Embryonic facial prominence (tissue), 1 donor: ENCODE results near the gene ZSCAN30.
A peak's percentile ranks its signal among the peaks of the same experiment; 100 is the strongest.

Source experiments
- DNase-seq: peaks from one replicate; pipeline ENCODE4 v3.0.0-alpha.2; 2016; ENCODE audit errors: extremely low spot score

ZSCAN30 gene

GRCh38 chr18:35278969-35279368 lies 11.1 kb downstream of the ZSCAN30 start:
- DNase-seq, result no peak

GRCh38 chr18:35278085-35278484 lies 11.9 kb downstream of the ZSCAN30 start:
- no peak for DNase-seq

DNA sequence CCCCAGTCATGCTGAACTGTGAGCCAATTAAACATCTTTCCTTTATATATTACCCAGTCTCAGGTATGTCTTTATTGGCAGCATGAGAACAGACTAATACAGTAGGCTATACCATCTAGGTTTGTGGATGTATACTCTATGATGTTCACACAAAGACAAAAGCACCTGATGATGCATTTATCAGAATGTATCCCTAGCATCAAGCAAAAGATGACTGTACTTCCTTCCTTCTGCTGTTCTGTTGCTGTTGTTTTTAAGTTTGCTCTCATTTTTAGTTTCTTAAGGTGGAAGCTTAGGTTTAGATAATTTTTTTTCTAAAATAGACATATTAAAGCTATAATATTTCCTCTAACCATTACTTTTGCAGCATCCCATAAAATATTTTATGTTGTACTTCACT lies 12.4 kb downstream of the ZSCAN30 start:
- DNase-seq, result no peak

DNA sequence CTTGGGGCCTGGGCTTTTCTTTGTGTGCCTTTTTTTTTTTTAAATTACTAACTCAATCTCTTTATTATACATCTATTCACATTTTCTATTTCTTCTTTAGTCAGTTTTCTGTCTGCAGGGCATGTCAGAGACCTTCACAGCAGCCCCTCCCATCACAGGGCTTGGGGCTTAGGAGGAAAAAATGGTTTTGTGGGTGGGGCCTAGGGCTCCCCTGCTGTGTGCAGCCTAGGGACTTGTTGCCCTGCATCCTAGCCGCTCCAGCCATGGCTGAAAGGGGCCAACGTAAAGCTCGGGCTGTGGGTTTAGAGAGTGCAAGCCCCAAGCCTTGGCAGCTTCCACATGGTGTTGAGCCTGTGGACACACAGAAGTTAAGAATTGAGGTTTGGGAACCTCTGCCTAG lies 13.8 kb downstream of the ZSCAN30 start:
- no peak for DNase-seq

DNA sequence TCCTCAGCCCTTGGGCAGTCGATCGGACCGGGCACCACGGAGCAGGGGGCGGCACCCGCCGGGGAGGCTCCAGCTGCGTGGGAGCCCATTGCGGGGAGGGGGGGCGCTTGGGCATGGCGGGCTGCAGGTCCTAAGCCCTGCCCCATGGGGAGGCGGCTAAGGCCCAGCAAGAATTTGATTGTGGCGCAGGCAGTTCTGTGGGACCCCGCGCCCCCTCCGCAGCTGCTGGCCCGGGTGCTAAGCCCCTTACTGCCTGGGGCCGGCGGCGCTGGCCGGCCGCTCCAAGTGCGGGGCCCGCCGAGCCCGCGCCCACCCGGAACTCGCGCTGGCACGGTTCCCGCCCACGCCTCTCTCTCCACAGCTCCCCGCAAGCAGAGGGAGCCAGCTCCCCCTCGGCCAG lies 18.4 kb downstream of the ZSCAN30 start:
- no peak for DNase-seq

- no peak for DNase-seq
Observed at GRCh38 chr18:35268821-35269220, 21.2 kb downstream of the ZSCAN30 start.

- DNase-seq, result no peak
Observed at GRCh38 chr18:35267809-35268208, 22.2 kb downstream of the ZSCAN30 start.

- peak; percentile 68 for DNase-seq
Observed at GRCh38 chr18:35267161-35267651, 22.8 kb downstream of the ZSCAN30 start.

DNA sequence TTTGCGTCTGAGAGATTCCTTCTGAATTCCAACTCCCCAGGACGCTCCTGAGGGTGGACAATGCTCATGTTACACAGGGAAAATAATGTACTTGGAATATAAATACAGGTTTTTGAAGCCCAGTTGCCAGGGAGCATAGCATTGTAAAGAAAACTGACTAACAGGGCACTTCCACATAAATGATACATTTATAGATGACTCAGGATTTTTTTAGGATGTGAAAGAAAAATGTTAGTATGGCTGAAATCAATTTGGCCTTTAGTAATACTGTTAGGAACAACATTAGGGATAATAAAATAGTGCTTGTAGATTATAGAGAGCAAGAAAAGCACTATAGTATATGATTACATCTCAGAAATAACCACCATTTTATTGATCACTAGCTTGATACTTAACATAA lies 25.6 kb downstream of the ZSCAN30 start:
- DNase-seq, result no peak

GRCh38 chr18:35256947-35257346 lies 33.1 kb downstream of the ZSCAN30 start:
- DNase-seq, result no peak

- no peak for DNase-seq
Observed at GRCh38 chr18:35253655-35254287, 36.3 kb downstream of the ZSCAN30 start.

- DNase-seq, result no peak
Observed at GRCh38 chr18:35252466-35252865, 37.6 kb downstream of the ZSCAN30 start.

DNA sequence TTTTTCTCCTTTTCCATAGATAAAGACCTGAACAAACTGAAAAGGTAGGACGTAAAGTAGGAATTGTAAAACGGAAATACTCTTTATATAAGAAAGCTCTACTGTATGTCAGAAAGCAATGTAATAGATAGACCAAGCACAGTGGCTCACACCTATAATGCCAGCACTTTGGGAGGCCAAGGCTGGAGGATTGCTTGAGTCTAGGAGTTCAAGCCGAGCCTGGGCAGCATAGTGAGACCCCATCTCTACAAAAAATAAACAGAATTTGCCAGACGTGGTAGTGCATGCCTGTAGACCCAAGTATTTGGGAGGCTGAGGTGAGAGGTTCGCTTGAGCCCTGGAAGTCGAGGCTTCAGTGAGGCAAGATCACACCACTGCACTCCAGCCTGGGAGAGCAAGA lies 41.6 kb downstream of the ZSCAN30 start:
- no peak for DNase-seq

- DNase-seq, result no peak
Observed at GRCh38 chr18:35247412-35248249, 42.4 kb downstream of the ZSCAN30 start.

DNA sequence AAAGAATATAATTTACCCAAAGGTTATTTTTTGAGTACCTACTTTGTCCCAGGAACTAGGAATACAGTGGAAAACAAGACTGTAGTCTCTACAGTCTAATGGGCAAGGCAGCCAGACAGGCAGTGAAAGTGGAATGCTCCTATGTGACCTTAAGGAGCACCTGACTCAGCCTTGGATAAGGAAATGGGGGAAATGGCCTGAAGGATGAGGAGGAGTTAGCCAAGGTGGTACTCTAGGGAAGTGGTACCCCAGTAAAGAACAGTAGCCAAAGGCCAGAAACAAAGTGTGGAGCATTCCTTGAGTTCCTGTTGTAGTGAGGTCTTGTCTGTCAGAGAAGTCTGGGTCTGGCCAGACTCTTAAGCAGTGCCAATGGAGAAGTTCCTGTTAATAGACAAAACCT lies 43.2 kb downstream of the ZSCAN30 start:
- no peak for DNase-seq

DNA sequence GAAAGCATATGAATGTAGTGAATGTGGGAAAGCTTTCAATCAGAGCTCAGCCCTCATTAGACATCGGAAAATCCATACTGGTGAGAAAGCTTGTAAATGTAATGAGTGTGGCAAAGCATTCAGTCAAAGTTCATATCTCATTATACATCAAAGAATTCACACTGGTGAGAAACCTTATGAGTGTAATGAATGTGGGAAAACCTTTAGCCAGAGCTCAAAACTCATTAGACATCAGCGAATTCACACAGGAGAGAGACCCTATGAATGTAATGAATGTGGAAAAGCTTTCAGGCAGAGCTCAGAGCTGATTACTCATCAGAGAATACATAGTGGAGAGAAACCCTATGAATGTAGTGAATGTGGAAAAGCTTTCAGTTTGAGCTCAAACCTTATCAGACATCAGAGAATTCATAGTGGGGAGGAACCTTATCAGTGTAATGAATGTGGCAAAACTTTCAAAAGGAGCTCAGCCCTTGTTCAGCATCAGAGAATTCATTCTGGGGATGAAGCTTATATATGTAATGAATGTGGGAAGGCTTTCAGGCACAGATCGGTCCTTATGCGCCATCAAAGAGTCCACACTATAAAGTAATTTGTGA lies 44.2 kb downstream of the ZSCAN30 start:
- no peak for DNase-seq

DNA sequence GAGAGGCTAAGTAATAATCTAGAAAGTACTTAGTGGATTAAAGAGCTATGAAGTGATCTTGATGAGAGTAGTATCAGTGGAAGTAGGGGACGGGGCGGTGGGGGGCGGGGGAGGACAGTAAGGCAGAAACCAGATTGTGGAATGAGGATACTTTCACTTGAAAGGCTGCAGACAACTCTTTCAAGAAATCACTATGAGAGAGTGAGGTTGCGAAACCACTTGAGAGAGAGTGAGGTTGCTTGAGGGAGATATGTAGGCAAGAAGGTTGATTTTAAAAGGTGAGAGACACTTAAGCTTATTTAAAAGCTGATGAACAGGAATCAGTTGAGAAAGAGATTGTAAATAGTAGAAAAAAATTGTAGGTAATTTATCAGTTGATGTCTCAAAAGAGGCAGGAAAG lies 45.4 kb downstream of the ZSCAN30 start:
- no peak for DNase-seq

DNA sequence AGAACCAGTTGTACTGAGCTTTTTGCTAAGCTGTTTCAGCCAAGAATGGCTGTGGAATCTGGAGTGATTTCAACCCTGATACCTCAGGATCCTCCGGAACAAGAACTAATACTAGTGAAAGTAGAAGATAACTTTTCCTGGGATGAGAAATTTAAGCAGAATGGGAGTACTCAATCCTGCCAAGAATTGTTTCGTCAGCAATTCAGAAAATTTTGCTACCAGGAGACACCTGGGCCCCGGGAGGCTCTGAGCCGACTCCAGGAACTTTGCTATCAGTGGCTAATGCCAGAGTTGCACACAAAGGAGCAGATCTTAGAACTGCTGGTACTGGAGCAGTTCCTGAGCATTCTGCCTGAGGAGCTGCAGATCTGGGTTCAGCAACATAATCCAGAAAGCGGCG lies 47.6 kb downstream of the ZSCAN30 start:
- no peak for DNase-seq

DNA sequence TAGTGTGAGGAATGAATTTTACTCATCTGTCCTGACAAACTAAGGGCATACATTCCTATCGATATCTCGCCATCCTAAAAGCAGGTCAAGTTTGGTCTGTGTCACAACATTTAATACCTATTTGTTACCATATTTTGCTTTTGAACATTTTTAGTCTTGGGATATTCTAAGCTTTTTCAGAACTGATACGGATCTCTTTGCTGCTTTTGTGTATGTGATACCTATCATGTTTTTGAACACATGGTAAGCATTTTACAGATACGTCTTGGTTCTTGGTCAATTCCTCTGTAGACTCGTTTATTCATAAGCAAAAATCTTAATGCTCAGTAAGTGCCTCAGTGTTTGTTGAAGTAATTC lies 48.6 kb downstream of the ZSCAN30 start:
- DNase-seq, result peak; percentile 27

- DNase-seq, result peak; percentile 94
Observed at GRCh38 chr18:35240664-35241447, 49.2 kb downstream of the ZSCAN30 start, which contains the start of gene ZNF397. ZNF397 (plus strand) TSS chr18:35241034; CDS start chr18:35242471, 1,437 bp downstream.

GRCh38 chr18:35239314-35239713 lies 50.7 kb downstream of the ZSCAN30 start:
- no peak for DNase-seq
